GM12878 (cell line): ENCODE measurements around the gene SERPINB8. TPM values are rescaled to one million over a fixed set of nuclear protein-coding genes. Genes with fewer than 3 reads are reported as not detected.

Experiments used
- ATAC-seq: fragments of 200-7000 bp; cut with Tn5 transposase; 3 replicates; pipeline ENCODE4 v1.9.1; 2020; ENCODE audit warnings: mild to moderate bottlenecking, moderate library complexity
- BruUV-seq: library from RNA; stranded (reverse); fragments of 400-500 nt; replicated peaks from 2 replicates; lab custom pipeline; 2021; lab: Mats Ljungman, UMichigan
- CTCF ChIA-PET: fragments of 300-600 bp; sonication (Branson Sonifier 250); formaldehyde crosslinking; extraction: SDS; loops from one replicate; lab custom pipeline; 2021; ENCODE audit warnings: inconsistent platforms; lab: Yijun Ruan, JAX
- POLR2A ChIA-PET: fragments of 350-600 bp; formaldehyde crosslinking; extraction: SDS; loops from one replicate; lab custom pipeline; 2021; ENCODE audit warnings: inconsistent platforms; lab: Charles Lee
- RAD21 ChIA-PET: fragments of 300-600 bp; sonication (Branson Sonifier 250); formaldehyde crosslinking; loops from one replicate; lab custom pipeline; 2023; ENCODE audit warnings: antibody characterized with exemption; ENCODE audit not compliant: unreplicated experiment; lab: Charles Lee
- SMC1A ChIA-PET: fragments of 300-600 bp; sonication (Branson Sonifier 250); formaldehyde crosslinking; loops from one replicate; lab custom pipeline; 2023; ENCODE audit not compliant: unreplicated experiment, uncharacterized antibody; lab: Charles Lee
- DNase-seq: peaks from one replicate; pipeline ENCODE4 v3.0.0-alpha.2; 2011; ENCODE audit warnings: low read depth, low spot score
- FAIRE-seq: peaks from 3 replicates; lab custom pipeline; 2011; peaks lifted over from hg19 to GRCh38; lab: Jason Lieb, UNC
- H2AFZ ChIP-seq: 2 replicates; pipeline ENCODE4 v1.6.0; 2011; ENCODE audit warnings: low read depth, low read length, control low read depth; ENCODE audit not compliant: control insufficient read depth
- H3K27ac ChIP-seq: 2 replicates; pipeline ENCODE4 v1.5.1; 2011; ENCODE audit warnings: control low read depth; ENCODE audit not compliant: control insufficient read depth, insufficient read depth
- H3K27me3 ChIP-seq, 2 experiments: replicated peaks in 1 of 2; 2 replicates each; pipeline versions ENCODE4 v1.6.0 to v1.6.1; 2011; ENCODE audit warnings: low read length in 1 of 2; ENCODE audit not compliant: control insufficient read depth in 2 of 2, insufficient read depth in 2 of 2
- H3K36me3 ChIP-seq, 2 experiments: 2 replicates each; pipeline ENCODE4 v1.5.1; 2011; ENCODE audit warnings: low read length in 1 of 2; ENCODE audit not compliant: control insufficient read depth in 2 of 2, insufficient read depth in 2 of 2
- H3K4me1 ChIP-seq: 2 replicates; pipeline ENCODE4 v1.6.1; 2011; ENCODE audit warnings: mild to moderate bottlenecking, low read length, moderate library complexity, mixed read lengths; ENCODE audit not compliant: control insufficient read depth, insufficient read depth
- H3K4me2 ChIP-seq: 2 replicates; pipeline ENCODE4 v1.6.0; 2011; ENCODE audit warnings: control low read depth; ENCODE audit not compliant: control insufficient read depth, insufficient read depth
- H3K4me3 ChIP-seq: fragments of 200-600 bp; sonication (generic); 2 replicates; pipeline ENCODE4 v1.5.1; 2016
- H3K79me2 ChIP-seq: 2 replicates; pipeline ENCODE4 v1.6.0; 2011; ENCODE audit warnings: low read length; ENCODE audit not compliant: control insufficient read depth, insufficient read depth
- H3K9ac ChIP-seq: 2 replicates; pipeline ENCODE4 v1.8.0; 2011; ENCODE audit warnings: low read length, control low read depth, mixed read lengths; ENCODE audit not compliant: control insufficient read depth, insufficient read depth
- H3K9me3 ChIP-seq: replicated peaks from 3 replicates; pipeline ENCODE4 v1.5.1; 2011; ENCODE audit warnings: mild to moderate bottlenecking, low read length; ENCODE audit not compliant: control insufficient read depth, insufficient read depth
- H4K20me1 ChIP-seq: 2 replicates; pipeline ENCODE4 v1.6.0; 2011; ENCODE audit not compliant: control insufficient read depth, insufficient read depth
- BACH1 ChIP-seq: fragments of 450-650 bp; IDR thresholded peaks from 2 replicates; pipeline ENCODE4 v1.6.1; 2017; ENCODE audit warnings: mild to moderate bottlenecking, borderline replicate concordance
- DPF2 ChIP-seq: fragments of 450-650 bp; IDR thresholded peaks from 2 replicates; pipeline ENCODE4 v1.6.1; 2017; ENCODE audit warnings: mild to moderate bottlenecking
- IKZF1 ChIP-seq: fragments of 450-650 bp; conservative IDR thresholded peaks from 2 replicates; pipeline ENCODE4 v1.6.1; 2017; ENCODE audit warnings: antibody characterized with exemption, mild to moderate bottlenecking
- NFIC ChIP-seq: IDR thresholded peaks from 2 replicates; pipeline ENCODE4 v1.6.1; 2012; ENCODE audit warnings: low read depth, mild to moderate bottlenecking, inconsistent platforms, low read length, moderate library complexity
- NR2C2 ChIP-seq: IDR thresholded peaks from 2 replicates; pipeline ENCODE4 v1.6.1; 2011; ENCODE audit warnings: borderline replicate concordance, low read depth; ENCODE audit not compliant: control insufficient read depth, insufficient read length
- POLR2AphosphoS2 ChIP-seq: IDR thresholded peaks from 2 replicates; pipeline ENCODE4 v1.6.1; 2011; ENCODE audit warnings: low read depth, mild to moderate bottlenecking, low read length, improper control_type of control experiment, moderate library complexity
- RFX5 ChIP-seq: IDR thresholded peaks from 2 replicates; pipeline ENCODE4 v1.6.1; 2011; ENCODE audit warnings: low read depth, low read length, improper control_type of control experiment
- SMAD1 ChIP-seq: fragments of 450-650 bp; IDR thresholded peaks from 2 replicates; pipeline ENCODE4 v1.6.1; 2018; ENCODE audit warnings: mild to moderate bottlenecking, low read depth; ENCODE audit not compliant: partially characterized antibody
- SMARCA5 ChIP-seq: fragments of 450-650 bp; IDR thresholded peaks from 2 replicates; pipeline ENCODE4 v1.6.1; 2017; ENCODE audit warnings: mild to moderate bottlenecking
- SP1 ChIP-seq: IDR thresholded peaks from one replicate; pipeline ENCODE4 v1.6.1; 2011; ENCODE audit warnings: low read depth, low read length
- ZBTB40 ChIP-seq: fragments of 450-650 bp; IDR thresholded peaks from 2 replicates; pipeline ENCODE4 v1.6.1; 2016; ENCODE audit warnings: mild to moderate bottlenecking, moderate library complexity, borderline replicate concordance
- WGBS: methylation state at CpG from one replicate; pipeline ENCODE4 v1.1.6; 2016; ENCODE audit warnings: low lambda C conversion rate; ENCODE audit not compliant: insufficient replicate concordance, insufficient coverage; ENCODE audit errors: missing lambda C conversion rate; 5-methylcytosine and 5-hydroxymethylcytosine counted together
- in situ Hi-C: fragments of 300-500 bp; cut with MboI; formaldehyde crosslinking; loops from 9 replicates; pipeline ENCODE4 v1.14.3; 2018; ENCODE audit warnings: mixed read lengths
- intact Hi-C: fragments of 100-400 bp; cut with micrococcal nuclease; formaldehyde crosslinking; loops from one replicate; pipeline ENCODE4 v1.14.2; 2022; ENCODE audit not compliant: unreplicated experiment
- polyA plus RNA-seq, 11 experiments: library from polyadenylated mRNA; depleted of rRNA in 4 of 11; unstranded in 6 of 11; stranded (reverse) in 5 of 11; fragments of >200 nt; fragmentation: Nextera tagmentation in 4 of 11; fragmentation: Illumina TruSeq in 1 of 11; extraction: Ambion mirVana in 4 of 11; extraction: Trizol in 1 of 11; gene quantifications; 1 replicate in 1 of 11; 2 replicates in 10 of 11; pipeline versions ENCODE4 v1.2.1 to v1.2.3, GENCODE V29; 2011 to 2016; ENCODE audit warnings: inconsistent platforms in 2 of 11, missing spikeins in 2 of 11, low read depth in 1 of 11
- total RNA-seq, 4 experiments: library from RNA; depleted of rRNA in 3 of 4; stranded (reverse); fragments of >200 nt in 3 of 4; fragmentation: Illumina TruSeq in 1 of 4; extraction: Trizol in 1 of 4; gene quantifications; 2 replicates each; pipeline versions ENCODE4 v1.2.1 to v1.2.3, GENCODE V29; 2013 to 2021

Gene SERPINB8
- total and polyA plus RNA-seq, 10 of the 15 experiments (the other 5 are each of a cell fraction or from before 2014, with no cell fraction given) = 8.1 to 31.5 (median 16.7) TPM

DNA sequence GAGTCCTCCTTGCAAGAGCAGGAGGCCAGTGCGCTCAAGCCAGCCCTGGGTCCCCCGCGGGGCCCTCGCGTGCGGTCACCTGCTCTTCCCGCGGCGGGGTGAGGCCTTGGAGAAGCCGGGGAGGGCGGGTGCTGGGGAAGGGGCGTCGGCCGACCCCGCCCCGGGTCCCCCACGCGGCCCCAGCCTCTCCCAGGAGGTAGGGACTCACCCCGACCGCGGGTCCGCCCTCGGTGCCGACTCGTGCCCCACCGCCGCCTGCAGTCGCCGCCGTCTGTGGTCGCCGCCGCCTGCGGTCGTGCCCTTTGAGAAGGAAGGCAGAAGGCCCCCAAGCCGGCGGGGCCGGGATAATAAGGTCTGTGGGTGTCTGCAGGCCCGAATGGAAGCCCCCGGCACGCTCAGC lies 32.7 kb downstream of the SERPINB8 start:
- Histone ChIP-seq H3K4me1 (no peaks in the 10 kb centered on the region), H3K79me2 (no peaks in the 10 kb centered on the region), H2AFZ (no peak overlapping the region), H3K9ac (no peak overlapping the region), H3K4me2 (no peak overlapping the region), H3K4me3 (no peak overlapping the region), H3K36me3 (no peaks in the 10 kb centered on the region), H3K9me3 (no peaks in the 10 kb centered on the region), H3K27ac (no peak overlapping the region), H4K20me1 (no peaks in the 10 kb centered on the region), H3K27me3 (no peaks in the 10 kb centered on the region; a peak in 1 of 4 replicates)
- DNase-seq = no peak
- intact Hi-C loops = no loop called here
- no TSS peak for BruUV-seq
- WGBS = 83% methylated on average over 19 of the region's 41 CpGs
- ChIA-PET SMC1A (no interaction called here), RAD21 (no interaction called here), POLR2A (no interaction called here)
- in situ Hi-C loops = no loop called here
- FAIRE-seq = no peak
- TF ChIP-seq NFIC (no peak), RFX5 (no peak), BACH1 (no peak), IKZF1 (no peak), NR2C2 (no peak), SMAD1 (no peak), ZBTB40 (no peak), SP1 (no peak), DPF2 (no peak), SMARCA5 (no peak), POLR2AphosphoS2 (no peak)
- TF ChIP-seq, all 136 proteins: peak for 0
- ATAC-seq = no peak
- CTCF ChIA-PET = no interaction called here
